ENCODE measurements around the gene FGF11.

Gene FGF11

DNA sequence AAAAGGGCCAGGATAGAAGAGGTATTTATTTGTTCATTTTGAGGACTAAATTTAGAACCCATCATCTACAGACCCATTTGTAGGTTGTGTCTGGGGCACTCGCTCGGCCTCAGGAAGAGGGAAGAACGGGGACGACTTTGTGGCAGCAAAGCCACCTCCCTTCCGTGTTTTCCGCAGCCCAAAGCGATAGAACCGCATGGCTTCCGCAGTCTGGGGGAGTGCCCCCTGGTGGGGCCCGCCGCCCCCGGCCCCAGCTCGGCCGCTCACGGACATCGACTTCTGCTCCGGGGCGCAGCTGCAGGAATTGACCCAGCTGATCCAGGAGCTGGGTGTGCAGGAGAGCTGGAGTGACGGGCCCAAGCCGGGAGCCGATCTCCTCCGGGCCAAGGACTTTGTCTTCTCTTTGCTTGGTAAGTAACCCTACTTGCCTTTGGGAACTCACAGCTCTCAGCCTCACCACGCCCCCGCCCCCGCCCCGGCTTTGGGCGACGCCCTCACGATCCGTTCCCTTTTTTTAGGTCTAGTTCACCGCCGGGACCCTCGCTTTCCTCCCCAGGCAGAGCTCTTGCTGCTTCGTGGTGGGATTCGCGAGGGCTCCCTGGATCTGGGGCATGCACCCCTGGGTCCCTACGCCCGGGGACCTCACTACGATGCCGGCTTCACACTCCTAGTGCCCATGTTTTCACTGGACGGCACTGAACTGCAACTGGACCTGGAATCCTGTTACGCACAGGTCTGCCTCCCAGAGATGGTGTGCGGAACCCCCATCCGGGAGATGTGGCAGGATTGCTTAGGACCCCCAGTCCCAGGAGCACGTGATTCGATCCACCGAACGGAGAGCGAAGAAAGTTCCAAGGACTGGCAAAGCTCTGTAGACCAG lies 3.4 kb upstream of the FGF11 start:
- peak; percentile 34 to 43 for DNase-seq

- DNase-seq = peak; percentile 83 to 92
These were observed 2.5 kb upstream of the FGF11 start for GRCh38 chr17:7436556-7437368.

GRCh38 chr17:7437369-7437863 lies 1.9 kb upstream of the FGF11 start:
- DNase-seq = no peak

DNA sequence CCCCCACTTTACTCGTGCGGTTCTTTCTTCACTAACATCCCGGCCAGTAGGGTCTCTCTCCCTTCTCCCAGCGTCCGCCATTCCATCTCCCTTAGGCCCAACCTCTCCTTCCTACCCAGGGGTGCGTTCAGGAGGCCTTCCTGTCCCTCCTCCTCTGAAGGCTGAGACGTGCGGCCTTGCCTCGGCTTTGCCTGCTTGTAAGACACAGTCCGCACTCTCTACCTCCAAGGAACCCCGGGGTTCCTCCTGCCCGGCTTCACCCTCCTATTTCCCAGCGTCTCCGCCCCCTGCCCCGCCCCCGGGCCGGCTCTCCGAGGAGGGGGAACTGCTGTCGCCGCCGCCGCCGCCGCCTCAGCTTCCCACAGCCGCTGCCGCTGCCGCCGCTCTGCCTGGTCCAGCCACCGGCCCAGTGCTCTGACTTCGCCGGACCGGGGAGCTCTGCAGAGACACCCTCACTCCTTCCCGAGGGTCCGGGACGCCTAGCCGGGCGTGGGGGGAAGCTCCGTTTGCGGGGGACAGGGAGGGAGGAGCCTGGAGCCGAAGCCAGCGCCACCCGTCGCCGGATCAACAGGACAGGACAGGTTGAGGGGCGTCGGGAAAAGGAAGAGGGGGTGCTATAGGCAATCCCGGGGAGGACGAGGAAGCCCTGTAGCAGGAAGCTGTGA lies 1.2 kb upstream of the FGF11 start:
- DNase-seq = no peak

DNA sequence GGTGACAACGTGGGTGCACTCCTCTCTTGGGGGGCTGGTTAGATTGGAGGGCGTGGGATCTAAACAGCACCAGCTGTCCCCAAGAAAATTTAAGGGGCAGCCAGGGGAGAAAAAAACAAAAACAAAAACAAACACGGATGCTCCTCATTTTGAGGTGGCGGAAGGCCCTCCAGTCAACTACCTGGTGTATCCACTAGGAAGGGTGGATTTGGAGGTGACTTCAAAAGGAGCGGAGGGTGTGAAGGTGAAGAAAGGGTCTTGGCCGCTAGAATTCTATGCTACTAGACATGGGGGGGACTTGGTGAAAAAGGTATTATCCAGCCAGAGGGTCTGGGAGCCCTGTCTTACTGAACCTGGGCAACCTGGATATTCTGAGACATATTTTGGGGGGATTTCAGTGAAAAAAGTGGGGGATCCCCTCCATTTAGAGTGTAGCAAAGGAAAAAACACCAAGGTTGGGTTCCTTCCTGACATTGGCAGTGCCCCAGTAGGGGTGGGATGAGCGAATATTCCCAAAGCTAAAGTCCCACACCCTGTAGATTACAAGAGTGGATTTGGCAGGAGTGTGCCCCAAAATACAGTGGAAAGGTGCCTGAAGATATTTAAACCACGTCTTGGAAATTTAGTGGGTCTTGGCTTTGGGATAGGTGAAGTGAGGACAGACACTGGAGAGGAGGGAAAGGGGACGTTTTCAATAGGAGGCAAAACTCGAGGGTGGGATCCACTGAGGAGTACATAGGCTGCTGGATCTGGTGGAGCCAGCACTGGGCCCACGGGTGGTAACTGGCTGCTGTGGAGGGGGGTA lies 454 bp upstream of the FGF11 start:
- DNase-seq = no peak

DNA sequence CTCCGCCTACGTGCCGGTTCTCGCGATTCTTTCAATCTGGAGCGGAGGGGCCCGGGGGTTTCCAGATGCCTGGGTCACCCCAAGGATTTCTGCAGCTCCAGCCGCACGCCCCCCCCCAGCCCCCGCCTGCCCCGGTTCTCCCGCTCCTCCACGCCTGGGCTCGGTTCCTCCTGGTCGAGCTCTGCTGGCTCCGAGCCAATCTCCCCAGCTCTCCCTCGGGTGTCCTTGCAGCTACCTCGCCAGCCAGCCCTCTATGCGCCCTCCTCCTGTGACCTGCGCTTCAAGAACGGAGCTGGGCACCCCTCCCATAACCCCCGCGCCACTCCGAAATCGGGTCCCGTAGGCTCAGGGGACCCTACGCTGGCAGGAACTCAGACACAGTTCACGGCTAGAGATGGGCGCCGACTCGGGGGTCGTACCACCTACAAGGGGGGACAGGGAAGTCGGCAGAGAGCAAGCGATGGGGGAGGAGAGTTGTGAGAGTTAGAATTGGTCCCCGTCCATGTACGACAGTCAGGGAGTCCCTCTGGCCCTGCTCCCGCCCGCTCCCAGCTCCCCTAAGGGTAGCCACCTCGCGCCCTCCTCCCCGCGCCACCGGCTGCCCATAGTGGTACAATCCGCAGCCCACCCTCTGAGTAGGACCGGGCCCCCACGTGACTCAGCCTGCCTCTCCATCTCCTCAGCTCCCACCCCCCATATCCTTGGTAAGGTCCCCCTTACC lies 961 bp downstream of the FGF11 start:
- DNase-seq = peak; percentile 14 to 57

- no peak for DNase-seq
These were observed 1.5 kb downstream of the FGF11 start for GRCh38 chr17:7440834-7441195.

DNA sequence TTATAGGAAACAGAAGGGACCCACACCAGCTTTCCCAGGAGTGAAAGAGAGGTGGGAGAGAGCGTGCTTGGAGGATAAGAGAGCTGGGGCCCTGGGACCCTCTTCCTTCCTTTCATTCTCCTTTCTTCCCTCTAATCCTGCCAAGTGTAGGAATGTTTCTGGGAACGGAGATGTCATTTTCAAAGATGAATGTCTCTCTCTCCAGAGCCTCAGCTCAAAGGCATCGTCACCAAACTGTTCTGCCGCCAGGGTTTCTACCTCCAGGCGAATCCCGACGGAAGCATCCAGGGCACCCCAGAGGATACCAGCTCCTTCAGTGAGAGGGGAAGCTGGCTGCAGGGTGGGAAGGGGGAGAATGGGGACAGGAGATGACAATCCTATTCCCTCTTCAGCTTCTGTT lies 2.0 kb downstream of the FGF11 start:
- no peak for DNase-seq

- no peak for DNase-seq
These were observed 2.8 kb downstream of the FGF11 start for GRCh38 chr17:7442142-7442541.

DNA sequence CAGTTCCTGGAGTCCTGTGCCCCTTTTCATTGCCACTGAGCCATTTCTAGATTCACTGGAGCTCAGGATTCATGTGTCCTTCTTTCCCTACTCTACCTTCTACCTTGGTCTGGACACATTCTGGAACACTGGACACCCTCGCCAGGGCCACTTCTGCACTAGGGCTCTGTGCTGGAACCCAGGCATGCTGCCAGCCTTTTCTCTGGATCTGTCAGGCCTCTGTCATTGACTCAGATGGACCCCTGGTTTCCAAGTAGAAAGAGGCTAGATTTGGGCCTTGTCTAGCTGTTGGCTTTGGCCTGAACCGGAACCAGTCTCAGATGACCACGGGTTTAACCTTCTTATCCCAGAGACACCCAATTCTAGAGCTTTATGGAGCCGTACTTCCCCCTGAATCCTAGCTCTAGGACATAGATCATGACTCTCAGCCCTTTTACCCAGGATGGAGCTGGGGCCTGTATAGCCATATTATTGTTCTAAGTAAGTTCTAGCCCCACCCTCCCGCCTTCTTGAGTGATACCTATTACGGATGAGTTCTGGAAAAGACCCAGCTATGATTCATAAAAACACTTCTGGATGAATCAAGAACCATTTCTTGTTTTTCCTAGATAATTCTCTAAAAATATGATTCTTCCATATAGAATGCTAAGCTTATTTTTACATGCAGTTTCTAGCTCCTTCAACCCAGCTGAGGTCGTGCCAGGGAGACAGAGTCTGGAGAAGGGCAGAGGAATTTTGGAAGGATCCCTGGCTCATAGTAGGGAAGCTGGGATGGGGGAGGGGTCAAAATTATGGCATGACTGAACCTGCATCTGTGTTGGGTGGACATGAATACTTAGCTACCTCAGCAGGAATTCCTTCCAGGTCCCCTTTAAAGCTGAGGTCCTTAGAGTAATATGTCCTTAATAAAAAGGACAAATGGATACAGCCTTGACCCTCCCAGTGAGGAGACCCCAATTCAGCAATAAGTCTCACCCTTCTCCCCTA lies 4.5 kb downstream of the FGF11 start:
- DNase-seq = no peak

DNA sequence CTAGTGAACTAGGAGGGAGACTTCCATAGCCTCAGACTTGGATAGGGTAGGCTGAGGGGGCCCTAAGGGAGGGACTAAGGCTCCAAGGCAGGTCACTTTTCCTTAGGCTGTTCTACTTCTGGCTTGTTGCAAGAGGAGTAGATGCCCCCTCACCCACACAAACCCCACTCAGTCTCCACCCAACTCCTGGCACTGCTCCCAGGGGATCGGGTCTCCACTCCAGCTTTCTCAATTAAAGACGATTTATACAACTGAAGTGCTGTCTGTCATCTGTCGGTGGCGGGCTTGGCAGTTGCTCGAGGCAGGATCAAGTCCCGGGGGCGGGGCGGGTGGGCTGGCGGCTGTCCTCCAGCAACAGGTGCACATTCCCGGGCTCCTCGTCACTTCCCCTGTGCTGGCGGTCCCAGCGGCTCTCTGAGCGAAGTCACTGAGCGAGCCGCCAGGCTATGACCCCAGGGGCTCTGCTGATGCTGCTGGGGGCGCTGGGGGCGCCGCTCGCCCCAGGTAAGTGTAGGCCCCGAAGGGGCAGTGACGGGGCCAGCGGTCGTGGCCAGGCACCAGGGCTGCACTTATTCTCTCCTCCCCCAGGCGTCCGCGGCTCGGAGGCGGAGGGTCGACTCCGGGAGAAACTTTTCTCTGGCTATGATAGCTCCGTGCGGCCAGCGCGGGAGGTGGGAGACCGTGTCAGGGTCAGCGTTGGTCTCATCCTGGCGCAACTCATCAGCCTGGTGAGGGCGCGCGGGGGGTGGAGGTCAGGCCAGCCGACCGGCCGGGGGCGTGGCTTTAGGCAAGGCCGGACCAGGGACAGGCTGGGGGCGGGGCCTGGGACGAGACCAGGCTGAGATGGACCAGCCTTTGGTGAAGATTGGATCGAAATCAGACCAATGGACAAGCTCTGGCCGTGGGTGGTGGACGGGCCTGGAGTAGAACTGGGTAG lies 5.6 kb downstream of the FGF11 start, which contains the start of gene CHRNB1:
Gene CHRNB1 (plus strand): TSS at position 380 of the 937 bp plus-strand sequence. CDS start 67 bp downstream, at position 447.
- no peak for DNase-seq

DNA sequence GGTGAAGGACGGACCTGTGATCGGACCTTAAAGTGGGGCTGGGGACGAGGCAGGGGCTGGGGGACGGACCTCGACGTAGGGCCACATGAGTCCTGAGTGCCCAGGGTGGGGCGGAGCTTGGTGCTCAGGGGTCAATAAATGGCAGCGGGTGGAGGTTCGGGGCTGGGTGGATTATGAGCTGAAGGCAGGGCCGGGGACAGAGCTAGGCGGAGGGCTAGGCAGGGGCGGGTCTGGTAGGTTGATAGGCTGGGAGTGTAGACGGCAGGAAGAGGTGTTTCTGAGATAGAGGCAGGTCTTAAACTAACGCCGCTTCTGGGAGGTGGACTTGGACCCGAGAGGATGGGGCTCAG lies 6.3 kb downstream of the FGF11 start:
- no peak for DNase-seq

- DNase-seq = no peak
These were observed 9.1 kb downstream of the FGF11 start for GRCh38 chr17:7448461-7448860.

DNA sequence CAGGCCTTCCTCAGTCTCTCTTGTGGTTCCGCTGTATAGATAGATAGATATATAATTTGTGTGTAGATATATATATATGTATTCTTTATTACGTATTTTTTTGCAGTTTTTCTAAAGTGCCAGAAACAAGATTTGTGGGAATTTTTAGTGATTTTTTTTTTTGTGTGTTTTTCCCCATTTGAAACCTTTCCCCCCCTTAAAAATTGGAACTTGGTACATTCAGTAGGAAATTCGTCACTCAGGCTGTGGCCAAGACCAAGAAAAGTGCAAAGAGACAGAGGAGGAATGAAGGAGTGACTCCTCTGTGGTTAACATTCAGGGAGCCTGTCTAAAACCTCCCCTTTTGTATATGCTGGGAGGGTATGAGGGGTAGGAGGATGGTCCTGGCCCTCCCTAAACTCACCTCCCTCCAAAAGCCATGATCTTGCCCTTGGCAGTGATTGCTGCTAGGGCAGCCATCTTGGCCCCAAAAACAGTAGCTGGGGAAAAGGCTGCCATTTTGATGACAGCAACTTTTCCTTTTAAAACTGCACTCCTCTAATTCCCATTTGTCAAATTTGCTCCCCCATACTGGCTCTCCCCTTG lies 20.7 kb downstream of the FGF11 start:
- no peak for DNase-seq

- no peak for DNase-seq
These were observed 21.7 kb downstream of the FGF11 start for GRCh38 chr17:7460850-7461660.

GRCh38 chr17:7462474-7463371 lies 23.4 kb downstream of the FGF11 start:
- no peak for DNase-seq

DNA sequence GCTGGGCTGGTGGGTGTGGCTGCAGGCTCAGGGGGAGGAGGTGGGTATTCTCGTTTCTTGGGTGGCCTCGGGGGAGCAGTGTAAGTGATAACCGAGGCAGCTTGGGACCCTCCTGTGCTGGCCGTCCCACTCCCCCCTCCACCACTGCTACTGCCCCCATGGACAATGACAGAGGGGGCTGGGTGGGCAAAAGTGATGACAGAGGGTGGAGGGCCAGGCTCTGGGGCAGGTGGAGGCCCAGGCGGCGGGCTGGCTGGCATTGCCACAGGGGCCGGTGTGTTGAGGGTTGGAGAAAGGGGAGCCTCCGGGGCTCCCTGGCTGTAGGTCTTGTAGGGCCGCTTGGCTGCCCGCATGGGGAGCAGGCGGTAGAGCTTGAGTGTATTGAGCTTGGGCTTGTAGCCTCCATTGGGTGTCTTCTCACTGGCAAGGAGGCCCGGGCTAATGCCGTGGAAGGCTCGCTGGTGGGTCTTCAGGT lies 24.1 kb downstream of the FGF11 start:
- DNase-seq = no peak

Data from NCI-H1930 (cell line).